CD4-positive, alpha-beta T cell (primary cell): ENCODE results near the gene BCKDHB. TPM values are rescaled to one million over a fixed set of nuclear protein-coding genes. Genes with fewer than 3 reads are reported as not detected.

Source experiments
- ATAC-seq: fragments of 200-7000 bp; cut with Tn5 transposase; one replicate; pipeline ENCODE4 v1.10.0; 2022; ENCODE audit warnings: mild to moderate bottlenecking; ENCODE audit not compliant: poor library complexity
- CTCF ChIA-PET: fragments of 350-600 bp; sonication (Branson Sonifier 250); formaldehyde crosslinking; loops from one replicate; lab custom pipeline; 2021; ENCODE audit warnings: antibody characterized with exemption, inconsistent platforms; lab: Charles Lee
- POLR2A ChIA-PET: fragments of 350-600 bp; sonication (Branson Sonifier 250); formaldehyde crosslinking; loops from one replicate; lab custom pipeline; 2021; ENCODE audit warnings: antibody characterized with exemption, inconsistent platforms; lab: Charles Lee
- DNase-seq, 14 experiments: peaks; one replicate each; pipeline ENCODE4 v3.0.0-alpha.2; 2013 to 2020; ENCODE audit warnings: mixed read lengths in 2 of 14
- H3K27ac ChIP-seq, 2 donors: one replicate each; pipeline versions ENCODE4 v1.5.1 to v1.7.0; 2013; ENCODE audit warnings: low read length in 2 of 2, low read depth in 1 of 2, mild to moderate bottlenecking in 1 of 2
- H3K27me3 ChIP-seq, 2 experiments: 1 replicate in 1 of 2; 2 replicates in 1 of 2; pipeline versions ENCODE4 v1.6.1 to v1.7.0; 2013; ENCODE audit warnings: low read length in 2 of 2, control low read depth in 1 of 2, mild to moderate bottlenecking in 1 of 2, moderate library complexity in 1 of 2; ENCODE audit not compliant: insufficient read depth in 2 of 2, control insufficient read depth in 1 of 2
- H3K36me3 ChIP-seq: one replicate; pipeline ENCODE4 v1.6.1; 2013; ENCODE audit warnings: low read length, control low read depth; ENCODE audit not compliant: insufficient read depth
- H3K4me1 ChIP-seq: one replicate; pipeline ENCODE4 v1.6.1; 2013; ENCODE audit warnings: low read length, control low read depth; ENCODE audit not compliant: insufficient read depth
- H3K4me3 ChIP-seq: one replicate; pipeline ENCODE4 v1.5.1; 2013; ENCODE audit warnings: mild to moderate bottlenecking, low read length, moderate library complexity
- H3K9me3 ChIP-seq, 2 experiments: 1 replicate in 1 of 2; 2 replicates in 1 of 2; pipeline versions ENCODE4 v1.6.1 to v1.7.0; 2013; ENCODE audit warnings: low read length in 2 of 2, mild to moderate bottlenecking in 2 of 2, control low read depth in 1 of 2, moderate library complexity in 1 of 2; ENCODE audit not compliant: control insufficient read depth in 1 of 2, insufficient read depth in 1 of 2
- H3K27ac Mint-ChIP-seq: one replicate; pipeline ENCODE4 v1.8.0; 2020; ENCODE audit warnings: mixed read lengths
- H3K27me3 Mint-ChIP-seq: one replicate; pipeline ENCODE4 v1.8.0; 2021; ENCODE audit warnings: mixed read lengths
- H3K36me3 Mint-ChIP-seq: one replicate; pipeline ENCODE4 v1.8.0; 2021; ENCODE audit warnings: low read depth, mixed read lengths
- H3K4me1 Mint-ChIP-seq: one replicate; pipeline ENCODE4 v1.8.0; 2021; ENCODE audit warnings: low read depth, mixed read lengths
- H3K4me3 Mint-ChIP-seq: one replicate; pipeline ENCODE4 v1.8.0; 2020; ENCODE audit warnings: mild to moderate bottlenecking, mixed read lengths
- H3K9me3 Mint-ChIP-seq: one replicate; pipeline ENCODE4 v1.8.0; 2020; ENCODE audit warnings: mixed read lengths
- CTCF ChIP-seq: fragments of 200-600 bp; IDR thresholded peaks from one replicate; pipeline ENCODE4 v1.8.0; 2022; ENCODE audit warnings: antibody characterized with exemption, mild to moderate bottlenecking
- intact Hi-C, 2 experiments: fragments of 100-400 bp; cut with DNase I in 1 of 2; cut with micrococcal nuclease in 1 of 2; formaldehyde crosslinking; loops; one replicate each; pipeline versions ENCODE4 v1.15.1 to v1.9.0; 2023 to 2025; cut with DNase I, micrococcal nuclease
- total RNA-seq, 174 experiments: library from RNA in 2 of 174; stranded (reverse) in 2 of 174; gene quantifications; one replicate each; pipeline ENCODE4 v1.2.3 and lab custom pipeline; 2021 to 2026

The BCKDHB gene
- total RNA-seq, 2 experiments from 2014 or later: 7.8 to 8.1 TPM

GRCh38 chr6:80382811-80383210, 276.3 kb downstream of the BCKDHB start:
- Histone ChIP-seq H3K4me3 (no peak overlapping the region), H3K4me1 (no peaks in the 10 kb centered on the region), H3K27ac (no peak overlapping the region), H3K9me3 (no peaks in the 10 kb centered on the region), H3K27me3 (no peaks in the 10 kb centered on the region), H3K36me3 (no peaks in the 10 kb centered on the region)
- ChIA-PET POLR2A (no interaction called here), CTCF (interaction anchor here (0.5 kb wide), 1 partner anchor 1790 kb away, joined by 3 read pairs; no protein-coding TSS in a partner anchor)
- Mint-ChIP-seq H3K27ac (no peak overlapping the region), H3K36me3 (peaks cover 3% of the 10 kb centered on the region), H3K4me3 (no peak overlapping the region), H3K9me3 (peaks cover 4% of the 10 kb centered on the region), H3K27me3 (no peaks in the 10 kb centered on the region), H3K4me1 (no peaks in the 10 kb centered on the region)
- intact Hi-C loops: no loop called here
- DNase-seq (no peak), ATAC-seq (no peak)
- no peak for TF ChIP-seq CTCF

- no peaks in the 10 kb centered on the region for H3K9me3 ChIP-seq
- H3K27me3 ChIP-seq: no peaks in the 10 kb centered on the region
- ChIA-PET CTCF (no interaction called here), POLR2A (no interaction called here)
- H3K4me1 ChIP-seq: no peaks in the 10 kb centered on the region
- ATAC-seq: no peak
- TF ChIP-seq CTCF: no peak
- Mint-ChIP-seq H3K27ac (no peak overlapping the region), H3K27me3 (no peaks in the 10 kb centered on the region), H3K4me1 (no peaks in the 10 kb centered on the region), H3K36me3 (peaks cover 19% of the 10 kb centered on the region), H3K9me3 (peaks cover 5% of the 10 kb centered on the region), H3K4me3 (no peak overlapping the region)
- no peak for DNase-seq
- H3K4me3 ChIP-seq: no peak overlapping the region
- no peak overlapping the region for H3K27ac ChIP-seq
- H3K36me3 ChIP-seq: no peaks in the 10 kb centered on the region
- intact Hi-C loops: no loop called here
Observed at GRCh38 chr6:80388507-80388906, 282.0 kb downstream of the BCKDHB start.

Other genes starting within 250 kb of the BCKDHB start
- gene ELOVL4, start 159.1 kb upstream of the BCKDHB start, total RNA-seq: 1 to 10 TPM in 1 of 2 experiments, under 1 TPM in 1; 0.84 to 1.0 TPM
- gene TTK, start 102.0 kb upstream of the BCKDHB start, total RNA-seq: under 1 TPM; 0.45 to 0.60 TPM